Small intestine (tissue), 7 donors: ENCODE measurements around the gene TUFT1. TPM values are rescaled to one million over a fixed set of nuclear protein-coding genes. Genes with fewer than 3 reads are reported as not detected.

Experiments used
- DNase-seq, 2 donors: peaks; one replicate each; pipeline versions ENCODE4 v3.0.0 to v3.0.0-alpha.2; 2013
- FAIRE-seq: peaks from 2 replicates; lab custom pipeline; 2012; peaks lifted over from hg19 to GRCh38; lab: Jason Lieb, UNC
- H3K27ac ChIP-seq, 3 donors: one replicate each; pipeline ENCODE4 v1.5.1; 2013; ENCODE audit warnings: low read length in 2 of 3, mild to moderate bottlenecking in 2 of 3, control low read depth in 1 of 3, inconsistent platforms in 1 of 3, low read depth in 1 of 3, moderate library complexity in 1 of 3
- H3K27me3 ChIP-seq, 3 donors: one replicate each; pipeline ENCODE4 v1.6.1; 2013; ENCODE audit warnings: low read length in 3 of 3, inconsistent platforms in 1 of 3; ENCODE audit not compliant: control insufficient read depth in 3 of 3, insufficient read depth in 3 of 3
- H3K36me3 ChIP-seq, 3 donors: one replicate each; pipeline ENCODE4 v1.6.1; 2013; ENCODE audit warnings: low read length in 3 of 3, inconsistent platforms in 1 of 3, low read depth in 1 of 3, mild to moderate bottlenecking in 1 of 3, moderate library complexity in 1 of 3; ENCODE audit not compliant: control insufficient read depth in 3 of 3, insufficient read depth in 2 of 3
- H3K4me1 ChIP-seq, 3 donors: one replicate each; pipeline ENCODE4 v1.6.1; 2013; ENCODE audit warnings: low read length in 2 of 3, inconsistent platforms in 1 of 3, low read depth in 1 of 3, mild to moderate bottlenecking in 1 of 3, moderate library complexity in 1 of 3; ENCODE audit not compliant: control insufficient read depth in 3 of 3, insufficient read depth in 2 of 3
- H3K4me3 ChIP-seq, 3 donors: one replicate each; pipeline ENCODE4 v1.5.1; 2013; ENCODE audit warnings: low read length in 3 of 3, control low read depth in 1 of 3, inconsistent platforms in 1 of 3, low read depth in 1 of 3, mild to moderate bottlenecking in 1 of 3, moderate library complexity in 1 of 3
- H3K9me3 ChIP-seq, 2 donors: one replicate each; pipeline ENCODE4 v1.6.1; 2013; ENCODE audit warnings: low read depth in 1 of 2, low read length in 1 of 2; ENCODE audit not compliant: control insufficient read depth in 2 of 2, insufficient read depth in 1 of 2
- WGBS, 3 donors: extraction: QIAGEN DNeasy Blood & Tissue Kit; methylation state at CpG; one replicate each; pipeline ENCODE4 v1.1.7; 2013; 5-methylcytosine and 5-hydroxymethylcytosine counted together
- polyA plus RNA-seq, 4 donors: library from polyadenylated mRNA; stranded (reverse) in 3 of 4; unstranded in 1 of 4; fragments of 200-250 nt in 3 of 4; fragments of 120-200 nt in 1 of 4; gene quantifications; one replicate each; pipeline versions ENCODE4 v1.2.1 to v1.2.3, GENCODE V29; 2013
- donor health status: healthy with polysubstance abuse.
- donor health status: control.
- donor health status: control.
- donor health status: Bipolar disorder and iron deficiency.
- donor health status: healthy.

Gene TUFT1
- polyA plus RNA-seq, 4 donors = 8.5 to 31.7 (median 11.5) TPM

DNA sequence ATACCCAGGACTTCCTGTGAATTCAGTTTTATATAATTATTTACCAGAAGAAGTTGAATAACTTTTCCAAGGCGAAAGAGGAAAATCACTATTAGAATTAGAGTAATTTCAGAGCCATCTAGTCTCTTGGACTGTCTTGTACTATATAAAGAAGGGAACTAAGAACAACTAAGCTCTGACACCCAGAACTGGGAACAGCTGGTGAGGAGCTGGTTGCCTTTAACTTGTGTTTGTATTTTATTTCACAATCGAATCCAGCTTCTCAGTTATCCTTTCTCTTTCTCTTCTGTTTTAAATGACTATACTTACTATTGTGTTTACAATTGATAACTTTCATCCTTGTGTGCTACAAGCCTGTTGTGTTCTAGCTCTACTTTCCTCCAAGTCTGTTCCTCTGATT lies 80.2 kb downstream of the TUFT1 start:
- Histone ChIP-seq H3K27me3 (no peaks in the 10 kb centered on the region), H3K27ac (peak overlapping the region in 1 of 3 donors; percentile 8), H3K36me3 (peaks cover 0 to 12% (median 0%) of the 10 kb centered on the region in 3 donors), H3K4me1 (peaks cover 3 to 21% (median 14%) of the 10 kb centered on the region in 3 donors), H3K9me3 (no peaks in the 10 kb centered on the region), H3K4me3 (no peak overlapping the region)
- no peak for FAIRE-seq
- 47 to 51% (median 49%) methylated on average over 2 of the region's 2 CpGs for WGBS, 3 donors
- peak in 1 of 2 donors; percentile 20 for DNase-seq

DNA sequence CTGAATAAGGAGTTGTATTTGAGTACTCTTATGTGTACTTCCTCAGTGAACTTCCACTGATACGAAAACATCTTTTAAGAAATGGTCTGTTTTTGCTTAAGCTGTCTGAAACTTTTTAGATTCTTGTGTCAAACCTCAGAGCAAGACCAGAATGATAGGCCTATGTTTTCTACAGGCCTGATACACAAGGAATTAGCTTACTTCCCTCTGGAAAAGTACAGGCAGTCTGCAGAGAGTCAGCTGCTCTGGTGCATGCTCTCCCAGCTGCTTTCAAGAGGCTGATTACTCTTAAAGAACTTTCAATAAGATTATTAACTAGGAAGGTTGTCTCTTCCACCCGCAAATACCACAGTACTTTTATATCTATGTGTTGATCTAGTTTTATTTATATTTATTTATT lies 81.2 kb downstream of the TUFT1 start:
- Histone ChIP-seq H3K9me3 (peaks cover 0 to 3% of the 10 kb centered on the region in 2 donors), H3K4me1 (peaks cover 3 to 21% (median 14%) of the 10 kb centered on the region in 3 donors), H3K27me3 (no peaks in the 10 kb centered on the region), H3K36me3 (peaks cover 0 to 16% (median 0%) of the 10 kb centered on the region in 3 donors), H3K4me3 (no peak overlapping the region), H3K27ac (no peak overlapping the region)
- no peak for FAIRE-seq
- no peak for DNase-seq
- WGBS, 3 donors = 50 to 57% (median 55%) methylated on average over 2 of the region's 2 CpGs

DNA sequence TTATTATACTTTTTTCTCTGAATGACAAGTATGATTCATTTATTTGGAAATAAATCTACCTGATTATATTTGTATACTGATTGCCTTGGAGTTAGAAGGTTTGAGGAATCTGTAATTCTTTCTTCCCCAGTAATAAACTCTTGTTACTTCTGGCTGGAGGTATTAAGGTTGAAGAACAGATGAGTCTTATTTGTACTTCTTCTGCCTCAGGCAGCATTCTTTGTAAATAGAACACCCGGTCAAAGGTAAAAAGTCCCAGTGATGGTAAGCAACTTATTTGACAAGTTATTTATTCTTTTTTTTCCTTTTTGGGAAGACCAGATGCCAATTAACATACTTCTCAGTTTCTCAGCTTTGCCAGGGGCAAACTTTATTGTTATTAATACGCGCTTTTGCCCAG lies 84.7 kb downstream of the TUFT1 start:
- no peak for DNase-seq
- H3K4me1 ChIP-seq = peaks cover 0 to 5% (median 2%) of the 10 kb centered on the region in 3 donors
- H3K4me3 ChIP-seq = no peak overlapping the region
- no peak overlapping the region for H3K27ac ChIP-seq
- peaks cover 0 to 3% of the 10 kb centered on the region in 2 donors for H3K9me3 ChIP-seq
- 82 to 91% (median 85%) methylated on average over 3 of the region's 3 CpGs for WGBS, 3 donors
- FAIRE-seq = no peak
- peaks cover 0 to 17% (median 2%) of the 10 kb centered on the region in 3 donors for H3K36me3 ChIP-seq
- H3K27me3 ChIP-seq = no peaks in the 10 kb centered on the region

DNA sequence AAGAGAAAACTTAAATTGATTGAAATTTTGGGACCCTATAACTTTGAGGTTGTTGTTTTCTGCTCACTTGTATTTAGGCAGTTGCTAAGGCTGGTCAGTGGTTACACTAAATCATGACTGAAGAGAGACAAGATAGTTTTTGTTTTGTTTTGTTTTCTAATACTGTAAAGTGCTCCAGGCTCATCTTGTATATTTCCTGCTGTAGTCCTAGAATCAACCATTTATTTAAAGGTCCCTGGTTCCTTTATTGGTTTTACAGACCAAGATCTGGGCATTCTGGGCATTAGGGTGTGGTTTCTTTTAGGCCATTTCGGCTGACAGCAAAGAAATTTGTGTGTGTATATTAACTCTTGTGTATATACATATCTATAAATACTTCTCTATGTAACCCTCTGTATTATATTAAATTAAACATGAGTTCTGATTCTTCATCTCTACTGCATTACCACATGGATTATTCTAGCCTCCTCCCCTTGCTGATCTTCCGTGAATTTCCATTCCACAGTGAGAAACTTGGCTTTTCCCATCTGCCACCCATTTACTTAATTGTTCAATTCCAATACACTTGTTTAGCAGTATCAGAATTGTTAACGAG lies 86.7 kb downstream of the TUFT1 start:
- no peaks in the 10 kb centered on the region for H3K4me1 ChIP-seq
- no peak for FAIRE-seq
- no peak overlapping the region for H3K27ac ChIP-seq
- 86 to 90% (median 89%) methylated on average over 3 of the region's 3 CpGs for WGBS, 3 donors
- H3K4me3 ChIP-seq = no peak overlapping the region
- H3K27me3 ChIP-seq = no peaks in the 10 kb centered on the region
- no peak for DNase-seq
- peaks cover 0 to 3% of the 10 kb centered on the region in 2 donors for H3K9me3 ChIP-seq
- peaks cover 0 to 21% (median 2%) of the 10 kb centered on the region in 3 donors for H3K36me3 ChIP-seq

DNA sequence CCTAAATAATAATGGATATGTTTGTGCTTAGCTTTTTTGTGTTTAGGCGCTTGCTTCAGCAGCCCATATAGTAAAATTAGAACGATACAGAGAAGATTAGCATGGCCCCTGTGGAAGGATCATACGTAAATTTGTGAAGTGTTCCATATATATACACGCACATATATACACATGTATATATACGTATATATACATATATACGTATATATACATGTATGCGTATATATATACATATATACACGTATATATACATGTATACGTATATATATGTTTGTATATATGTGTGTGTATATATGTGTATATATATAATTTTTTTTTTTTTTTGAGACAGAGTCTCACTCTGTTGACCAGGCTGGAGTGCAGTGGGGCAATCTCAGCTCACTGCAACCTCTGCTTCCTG lies 89.2 kb downstream of the TUFT1 start:
- H3K36me3 ChIP-seq = peaks cover 0 to 11% (median 2%) of the 10 kb centered on the region in 3 donors

More for the DNA sequence above, 89.2 kb downstream of the TUFT1 start:
- peaks cover 0 to 3% of the 10 kb centered on the region in 2 donors for H3K9me3 ChIP-seq
- no peak for FAIRE-seq
- 81 to 87% (median 84%) methylated on average over 9 of the region's 9 CpGs for WGBS, 3 donors
- no peak for DNase-seq
- H3K4me1 ChIP-seq = no peaks in the 10 kb centered on the region
- H3K4me3 ChIP-seq = no peak overlapping the region
- no peaks in the 10 kb centered on the region for H3K27me3 ChIP-seq
- H3K27ac ChIP-seq = no peak overlapping the region

Other genes with a start within 250 kb of the TUFT1 start
- gene PI4KB, start 212.9 kb upstream of the TUFT1 start, polyA plus RNA-seq = 10 to 100 TPM; 30.3 to 52.5 (median 33.8) TPM
- gene RFX5, start 193.1 kb upstream of the TUFT1 start, polyA plus RNA-seq = 10 to 100 TPM; 12.4 to 36.8 (median 25.8) TPM
- gene SELENBP1, start 167.6 kb upstream of the TUFT1 start, polyA plus RNA-seq = 100 to 1,000 TPM in 2 of 4 donors, 10 to 100 TPM in 2; 83.7 to 302 (median 132) TPM
- 100 to 1,000 TPM; 230 to 434 (median 365) TPM for gene PSMB4, start 140.7 kb upstream of the TUFT1 start, polyA plus RNA-seq
- 10 to 100 TPM; 11.1 to 77.1 (median 16.0) TPM for gene POGZ, start 80.8 kb upstream of the TUFT1 start, polyA plus RNA-seq
- 100 to 1,000 TPM in 3 of 4 donors, 10 to 100 TPM in 1; 33.5 to 286 (median 211) TPM for gene CGN, start 28.9 kb upstream of the TUFT1 start, polyA plus RNA-seq
- gene SNX27, start 71.7 kb downstream of the TUFT1 start, polyA plus RNA-seq = 10 to 100 TPM in 1 of 4 donors, 1 to 10 TPM in 3; 4.3 to 19.2 (median 7.0) TPM
- 10 to 100 TPM in 1 of 4 donors, 1 to 10 TPM in 2, under 1 TPM in 1; 0.89 to 55.1 (median 4.0) TPM for gene CELF3, start 176.5 kb downstream of the TUFT1 start, polyA plus RNA-seq
- 10 to 100 TPM in 1 of 4 donors, 1 to 10 TPM in 1, not detected in 2; 1.6 to 14.8 TPM for gene RIIAD1, start 181.2 kb downstream of the TUFT1 start, polyA plus RNA-seq
- 10 to 100 TPM; 49.0 to 62.1 (median 51.7) TPM for gene MRPL9, start 223.2 kb downstream of the TUFT1 start, polyA plus RNA-seq